PC-9 (cell line): ENCODE results near the gene IRX4. TPM values are rescaled to one million over a fixed set of nuclear protein-coding genes. Genes with fewer than 3 reads are reported as not detected.

Source experiments
- BruUV-seq: library from RNA; stranded (reverse); fragments of 400-500 nt; replicated peaks from 2 replicates; lab custom pipeline; 2021; lab: Mats Ljungman, UMichigan
- CTCF ChIA-PET: fragments of 300-600 bp; sonication (Branson Sonifier 250); formaldehyde crosslinking; loops from one replicate; lab custom pipeline; 2022; ENCODE audit warnings: antibody characterized with exemption; lab: Charles Lee
- POLR2A ChIA-PET: fragments of 300-600 bp; sonication (Branson Sonifier 250); formaldehyde crosslinking; loops from one replicate; lab custom pipeline; 2022; ENCODE audit warnings: antibody characterized with exemption; ENCODE audit not compliant: unreplicated experiment; lab: Charles Lee
- DNase-seq, 2 experiments: peaks; one replicate each; pipeline versions ENCODE4 v3.0.0 to v3.0.0-alpha.2; 2015 to 2022; ENCODE audit warnings: mixed read lengths in 1 of 2
- H2AFZ ChIP-seq: fragments of 200-600 bp; sonication (generic); 2 replicates; pipeline ENCODE4 v1.8.1; 2017; ENCODE audit warnings: antibody characterized with exemption
- H3F3A ChIP-seq: fragments of 200-600 bp; sonication (generic); 2 replicates; pipeline ENCODE4 v1.8.1; 2017; ENCODE audit warnings: antibody characterized with exemption, mild to moderate bottlenecking, low read depth; ENCODE audit not compliant: insufficient read depth
- H3K27ac ChIP-seq: fragments of 200-600 bp; sonication (generic); 2 replicates; pipeline ENCODE4 v1.6.1; 2016; ENCODE audit warnings: mixed run types
- H3K27me3 ChIP-seq: fragments of 200-600 bp; sonication (generic); 2 replicates; pipeline ENCODE4 v1.6.1; 2016; ENCODE audit warnings: low read depth, mixed run types; ENCODE audit not compliant: insufficient read depth
- H3K36me3 ChIP-seq: fragments of 200-600 bp; sonication (generic); 2 replicates; pipeline ENCODE4 v1.6.1; 2016; ENCODE audit warnings: low read depth, mixed run types
- H3K4me1 ChIP-seq: fragments of 200-600 bp; sonication (generic); replicated peaks from 2 replicates; pipeline ENCODE4 v1.6.1; 2016; ENCODE audit warnings: mixed run types; ENCODE audit not compliant: insufficient read depth
- H3K4me2 ChIP-seq: fragments of 200-600 bp; sonication (generic); 2 replicates; pipeline ENCODE4 v1.6.1; 2017; ENCODE audit warnings: mixed run types
- H3K4me3 ChIP-seq: fragments of 200-600 bp; sonication (generic); 2 replicates; pipeline ENCODE4 v1.6.1; 2016; ENCODE audit warnings: mixed run types
- H3K79me2 ChIP-seq: fragments of 200-600 bp; sonication (generic); 2 replicates; pipeline ENCODE4 v1.6.1; 2017; ENCODE audit warnings: low read depth, mixed run types
- H3K9me2 ChIP-seq: fragments of 200-600 bp; sonication (generic); 2 replicates; pipeline ENCODE4 v1.8.1; 2017; ENCODE audit warnings: mild to moderate bottlenecking; ENCODE audit not compliant: insufficient read depth
- H3K9me3 ChIP-seq: fragments of 200-600 bp; sonication (generic); 2 replicates; pipeline ENCODE4 v1.8.1; 2016; ENCODE audit warnings: low read depth; ENCODE audit not compliant: insufficient read depth
- H4K20me1 ChIP-seq: fragments of 200-600 bp; sonication (generic); 2 replicates; pipeline ENCODE4 v1.8.1; 2017; ENCODE audit not compliant: insufficient read depth
- CTCF ChIP-seq: fragments of 200-600 bp; sonication (generic); conservative IDR thresholded peaks from 2 replicates; pipeline ENCODE4 v1.6.1; 2017; ENCODE audit warnings: mixed run types, antibody characterized with exemption, mild to moderate bottlenecking, moderate library complexity
- EZH2 ChIP-seq: fragments of 200-600 bp; sonication (generic); IDR thresholded peaks from 2 replicates; pipeline ENCODE4 v1.8.0; 2017; ENCODE audit warnings: antibody characterized with exemption, low read depth
- intact Hi-C: fragments of 100-400 bp; cut with micrococcal nuclease; formaldehyde crosslinking; loops from one replicate; pipeline ENCODE4 v1.10.0; 2022; ENCODE audit not compliant: unreplicated experiment
- total RNA-seq: library from RNA; stranded (reverse); gene quantifications from 2 replicates; pipeline ENCODE4 v1.2.3, GENCODE V29; 2021

IRX4 gene
- total RNA-seq, 1 experiment from 2014 or later, result not detected

- POLR2A ChIA-PET, result no interaction called here
- no TSS peak for BruUV-seq
Measured at GRCh38 chr5:1896602-1897376, 14.1 kb upstream of the IRX4 start.

GRCh38 chr5:1895739-1896420 is 13.2 kb upstream of the IRX4 start:
- intact Hi-C loops, result no loop called here
- no peaks in the 10 kb centered on the region for H4K20me1 ChIP-seq
- H3K36me3 ChIP-seq, result no peaks in the 10 kb centered on the region
- POLR2A ChIA-PET, result no interaction called here
- H3K4me3 ChIP-seq, result no peak overlapping the region
- DNase-seq, result no peak
- no peak overlapping the region for H3K27ac ChIP-seq
- no peak overlapping the region for H2AFZ ChIP-seq
- CTCF ChIA-PET, result no interaction called here
- BruUV-seq, result no TSS peak
- no peaks in the 10 kb centered on the region for H3K79me2 ChIP-seq
- H3K27me3 ChIP-seq, result peaks cover 100% of the 10 kb centered on the region
- H3K9me2 ChIP-seq, result no peaks in the 10 kb centered on the region
- H3K4me2 ChIP-seq, result no peak overlapping the region
- TF ChIP-seq CTCF (no peak), EZH2 (no peak)
- no peaks in the 10 kb centered on the region for H3K9me3 ChIP-seq
- H3K4me1 ChIP-seq, result no peaks in the 10 kb centered on the region
- no peaks in the 10 kb centered on the region for H3F3A ChIP-seq

More at GRCh38 chr5:1896602-1897376, 14.1 kb upstream of the IRX4 start:
- CTCF ChIA-PET, result no interaction called here
- Histone ChIP-seq H3K9me3 (no peaks in the 10 kb centered on the region), H3K4me1 (no peaks in the 10 kb centered on the region), H3K27me3 (peaks cover 100% of the 10 kb centered on the region), H3K36me3 (no peaks in the 10 kb centered on the region), H3K9me2 (no peaks in the 10 kb centered on the region), H3K27ac (no peak overlapping the region), H3K4me2 (no peak overlapping the region), H3F3A (no peaks in the 10 kb centered on the region), H3K4me3 (no peak overlapping the region), H3K79me2 (no peaks in the 10 kb centered on the region), H2AFZ (no peak overlapping the region), H4K20me1 (no peaks in the 10 kb centered on the region)
- TF ChIP-seq EZH2 (peak; percentile 70; the same call in 1 of the 2 replicates), CTCF (no peak)
- DNase-seq, result no peak
- intact Hi-C loops, result no loop called here

- CTCF ChIA-PET, result no interaction called here
- BruUV-seq, result no TSS peak
Measured at GRCh38 chr5:1894243-1894642, 11.5 kb upstream of the IRX4 start.

More at GRCh38 chr5:1894243-1894642, 11.5 kb upstream of the IRX4 start:
- H3K9me3 ChIP-seq, result no peaks in the 10 kb centered on the region
- H3K9me2 ChIP-seq, result no peaks in the 10 kb centered on the region
- H3K36me3 ChIP-seq, result no peaks in the 10 kb centered on the region
- intact Hi-C loops, result no loop called here
- no peak for TF ChIP-seq EZH2
- no peak for TF ChIP-seq CTCF
- H3K79me2 ChIP-seq, result no peaks in the 10 kb centered on the region
- H3K4me3 ChIP-seq, result no peak overlapping the region
- no peak overlapping the region for H2AFZ ChIP-seq
- POLR2A ChIA-PET, result no interaction called here
- no peaks in the 10 kb centered on the region for H3F3A ChIP-seq
- no peaks in the 10 kb centered on the region for H3K4me1 ChIP-seq
- H3K27me3 ChIP-seq, result peaks cover 100% of the 10 kb centered on the region
- no peak overlapping the region for H3K4me2 ChIP-seq
- no peak for DNase-seq
- no peaks in the 10 kb centered on the region for H4K20me1 ChIP-seq
- H3K27ac ChIP-seq, result no peak overlapping the region
